HepG2 (cell line): ENCODE data around the gene CD14. TPM values are rescaled to one million over a fixed set of nuclear protein-coding genes. Genes with fewer than 3 reads are reported as not detected.

Source experiments
- ATF7 ChIP-seq, 2 experiments: fragments of 450-650 bp in 1 of 2; sonication (generic) in 1 of 2; formaldehyde crosslinking in 1 of 2; IDR thresholded peaks; 2 replicates each; pipeline versions ENCODE4 v1.4.0 to v1.6.1; 2016 to 2020; ENCODE audit warnings: antibody characterized with exemption in 1 of 2, mild to moderate bottlenecking in 1 of 2, missing genetic modification reagents in 1 of 2
- GABPB1 ChIP-seq: IDR thresholded peaks from 2 replicates; pipeline ENCODE4 v1.6.1; 2016; ENCODE audit warnings: mild to moderate bottlenecking, missing genetic modification reagents, moderate library complexity, missing compliant biosample characterization
- KLF13 ChIP-seq: sonication (generic); formaldehyde crosslinking; IDR thresholded peaks from 2 replicates; pipeline ENCODE4 v1.4.0; 2020; ENCODE audit warnings: mild to moderate bottlenecking, missing genetic modification reagents
- KLF9 ChIP-seq: IDR thresholded peaks from 2 replicates; pipeline ENCODE4 v1.6.1; 2016; ENCODE audit warnings: low read depth
- NFATC3 ChIP-seq: sonication (generic); formaldehyde crosslinking; IDR thresholded peaks from 2 replicates; pipeline ENCODE4 v1.5.1; 2020; ENCODE audit warnings: mild to moderate bottlenecking, missing genetic modification reagents
- NR3C1 ChIP-seq: sonication (generic); formaldehyde crosslinking; IDR thresholded peaks from 2 replicates; pipeline ENCODE4 v1.4.0; 2020; ENCODE audit warnings: missing genetic modification reagents
- REST ChIP-seq, 2 experiments: IDR thresholded peaks; 2 replicates each; pipeline ENCODE4 v1.6.1; 2011 to 2012; ENCODE audit warnings: low read length in 2 of 2, borderline replicate concordance in 1 of 2, low read depth in 1 of 2, mild to moderate bottlenecking in 1 of 2, moderate library complexity in 1 of 2
- RFXAP ChIP-seq: sonication (generic); formaldehyde crosslinking; IDR thresholded peaks from 2 replicates; pipeline ENCODE4 v1.4.0; 2020; ENCODE audit warnings: missing genetic modification reagents, borderline replicate concordance
- SATB2 ChIP-seq: sonication (generic); formaldehyde crosslinking; IDR thresholded peaks from 2 replicates; pipeline ENCODE4 v1.5.0; 2020; ENCODE audit warnings: missing genetic modification reagents
- SPEN ChIP-seq: sonication (generic); formaldehyde crosslinking; IDR thresholded peaks from 2 replicates; pipeline ENCODE4 v1.5.1; 2020; ENCODE audit warnings: low read depth, mild to moderate bottlenecking, missing genetic modification reagents
- ZFP41 ChIP-seq: sonication (generic); formaldehyde crosslinking; IDR thresholded peaks from 2 replicates; pipeline ENCODE4 v1.4.0; 2020; ENCODE audit warnings: mild to moderate bottlenecking, missing genetic modification reagents, borderline replicate concordance
- ZKSCAN8 ChIP-seq: IDR thresholded peaks from 2 replicates; pipeline ENCODE4 v1.6.1; 2016; ENCODE audit warnings: borderline replicate concordance, missing genetic modification reagents, missing compliant biosample characterization
- ZNF569 ChIP-seq: sonication (generic); formaldehyde crosslinking; IDR thresholded peaks from 2 replicates; pipeline ENCODE4 v1.5.0; 2020; ENCODE audit warnings: mild to moderate bottlenecking, missing genetic modification reagents, moderate library complexity, borderline replicate concordance
- ZNF768 ChIP-seq: sonication (generic); formaldehyde crosslinking; IDR thresholded peaks from 2 replicates; pipeline ENCODE4 v1.4.0; 2020; ENCODE audit warnings: missing genetic modification reagents
- ZNF770 ChIP-seq: sonication (generic); formaldehyde crosslinking; IDR thresholded peaks from 2 replicates; pipeline ENCODE4 v1.5.0; 2020; ENCODE audit warnings: mild to moderate bottlenecking, missing genetic modification reagents
- ZNF782 ChIP-seq: sonication (generic); formaldehyde crosslinking; IDR thresholded peaks from 2 replicates; pipeline ENCODE4 v1.4.0; 2020; ENCODE audit warnings: missing genetic modification reagents, mild to moderate bottlenecking, borderline replicate concordance
- ZNF878 ChIP-seq: sonication (generic); formaldehyde crosslinking; IDR thresholded peaks from 2 replicates; pipeline ENCODE4 v1.8.1; 2023; ENCODE audit warnings: mild to moderate bottlenecking, missing genetic modification reagents, moderate library complexity
- polyA plus RNA-seq, 8 experiments: library from polyadenylated mRNA; depleted of rRNA in 3 of 8; stranded (reverse) in 7 of 8; unstranded in 1 of 8; fragments of >200 nt; fragmentation: Illumina TruSeq in 4 of 8; extraction: Trizol in 4 of 8; gene quantifications; 2 replicates each; pipeline versions ENCODE4 v1.2.1 to v1.2.3, GENCODE V29; 2011 to 2016; ENCODE audit warnings: low read depth in 4 of 8, missing spikeins in 1 of 8, mixed read lengths in 1 of 8; ENCODE audit not compliant: insufficient read depth in 1 of 8
- total RNA-seq, 5 experiments: library from RNA; depleted of rRNA; stranded (reverse); fragments of >200 nt; fragmentation: Illumina TruSeq; extraction: Trizol; gene quantifications; 2 replicates each; pipeline ENCODE4 v1.2.3, GENCODE V29; 2016; ENCODE audit warnings: low read depth in 1 of 5
- TF ChIP-seq, protein P1 (sequence below), 2 experiments: sonication (generic) in 1 of 2; formaldehyde crosslinking in 1 of 2; IDR thresholded peaks; 2 replicates each; pipeline versions ENCODE4 v1.4.0 to v1.6.1; 2018 to 2020; ENCODE audit warnings: missing genetic modification reagents in 2 of 2, borderline replicate concordance in 1 of 2, low read depth in 1 of 2, mild to moderate bottlenecking in 1 of 2, missing biosample characterization in 1 of 2
- TF ChIP-seq, protein P2 (sequence below): sonication (generic); formaldehyde crosslinking; IDR thresholded peaks from 2 replicates; pipeline ENCODE4 v1.4.0; 2020; ENCODE audit warnings: missing genetic modification reagents, borderline replicate concordance

CD14 gene
- total and polyA plus RNA-seq, 2 of the 13 experiments (the other 11 are each of a cell fraction or from before 2014, with no cell fraction given), result 1.7 to 4.7 TPM

- TF ChIP-seq SPEN (CRISPR knock-in tag), result no peak
- no peak for TF ChIP-seq ZNF569
- peak; percentile 80; the same call in 1 of the 2 replicates for TF ChIP-seq ZKSCAN8 (CRISPR knock-in tag)
- TF ChIP-seq, protein P1, sequence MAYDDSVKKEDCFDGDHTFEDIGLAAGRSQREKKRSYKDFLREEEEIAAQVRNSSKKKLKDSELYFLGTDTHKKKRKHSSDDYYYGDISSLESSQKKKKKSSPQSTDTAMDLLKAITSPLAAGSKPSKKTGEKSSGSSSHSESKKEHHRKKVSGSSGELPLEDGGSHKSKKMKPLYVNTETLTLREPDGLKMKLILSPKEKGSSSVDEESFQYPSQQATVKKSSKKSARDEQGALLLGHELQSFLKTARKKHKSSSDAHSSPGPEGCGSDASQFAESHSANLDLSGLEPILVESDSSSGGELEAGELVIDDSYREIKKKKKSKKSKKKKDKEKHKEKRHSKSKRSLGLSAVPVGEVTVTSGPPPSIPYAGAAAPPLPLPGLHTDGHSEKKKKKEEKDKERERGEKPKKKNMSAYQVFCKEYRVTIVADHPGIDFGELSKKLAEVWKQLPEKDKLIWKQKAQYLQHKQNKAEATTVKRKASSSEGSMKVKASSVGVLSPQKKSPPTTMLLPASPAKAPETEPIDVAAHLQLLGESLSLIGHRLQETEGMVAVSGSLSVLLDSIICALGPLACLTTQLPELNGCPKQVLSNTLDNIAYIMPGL (CRISPR knock-in tag; IDR thresholded peaks at IDR 0.05; ENCODE audit: borderline replicate concordance in 1 of 2, low read depth in 1 of 2), result no peak
- no peak for TF ChIP-seq RFXAP (CRISPR knock-in tag)
- no peak for TF ChIP-seq KLF13 (CRISPR knock-in tag)
- TF ChIP-seq ZNF782 (CRISPR knock-in tag), result no peak
- TF ChIP-seq, protein P2, sequence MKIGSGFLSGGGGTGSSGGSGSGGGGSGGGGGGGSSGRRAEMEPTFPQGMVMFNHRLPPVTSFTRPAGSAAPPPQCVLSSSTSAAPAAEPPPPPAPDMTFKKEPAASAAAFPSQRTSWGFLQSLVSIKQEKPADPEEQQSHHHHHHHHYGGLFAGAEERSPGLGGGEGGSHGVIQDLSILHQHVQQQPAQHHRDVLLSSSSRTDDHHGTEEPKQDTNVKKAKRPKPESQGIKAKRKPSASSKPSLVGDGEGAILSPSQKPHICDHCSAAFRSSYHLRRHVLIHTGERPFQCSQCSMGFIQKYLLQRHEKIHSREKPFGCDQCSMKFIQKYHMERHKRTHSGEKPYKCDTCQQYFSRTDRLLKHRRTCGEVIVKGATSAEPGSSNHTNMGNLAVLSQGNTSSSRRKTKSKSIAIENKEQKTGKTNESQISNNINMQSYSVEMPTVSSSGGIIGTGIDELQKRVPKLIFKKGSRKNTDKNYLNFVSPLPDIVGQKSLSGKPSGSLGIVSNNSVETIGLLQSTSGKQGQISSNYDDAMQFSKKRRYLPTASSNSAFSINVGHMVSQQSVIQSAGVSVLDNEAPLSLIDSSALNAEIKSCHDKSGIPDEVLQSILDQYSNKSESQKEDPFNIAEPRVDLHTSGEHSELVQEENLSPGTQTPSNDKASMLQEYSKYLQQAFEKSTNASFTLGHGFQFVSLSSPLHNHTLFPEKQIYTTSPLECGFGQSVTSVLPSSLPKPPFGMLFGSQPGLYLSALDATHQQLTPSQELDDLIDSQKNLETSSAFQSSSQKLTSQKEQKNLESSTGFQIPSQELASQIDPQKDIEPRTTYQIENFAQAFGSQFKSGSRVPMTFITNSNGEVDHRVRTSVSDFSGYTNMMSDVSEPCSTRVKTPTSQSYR (CRISPR knock-in tag), result peak; percentile 24; the same call in 1 of the 2 replicates
- TF ChIP-seq ZFP41, result no peak
- peak; percentile 73 for TF ChIP-seq ATF7 (IDR thresholded peaks at IDR 0.05)
- no peak for TF ChIP-seq ATF7 (CRISPR knock-in tag; IDR thresholded peaks at IDR 0.05)
- no peak for TF ChIP-seq ZNF770 (CRISPR knock-in tag)
- no peak for TF ChIP-seq REST (IDR thresholded peaks at IDR 0.05; ENCODE audit: borderline replicate concordance in 1 of 2, low read depth in 1 of 2, low read length in 2 of 2)
- no peak for TF ChIP-seq NR3C1
- peak; percentile 40; the same call in 1 of the 2 replicates for TF ChIP-seq ZNF878 (CRISPR knock-in tag)
- no peak for TF ChIP-seq KLF9 (CRISPR knock-in tag)
- no peak for TF ChIP-seq ZNF768 (CRISPR knock-in tag)
- TF ChIP-seq SATB2 (CRISPR knock-in tag), result peak; percentile 37; the same call in 1 of the 2 replicates
- TF ChIP-seq GABPB1, result no peak
- TF ChIP-seq NFATC3 (CRISPR knock-in tag), result no peak
Observed at GRCh38 chr5:140607031-140607430, 25.9 kb downstream of the CD14 start (continued).
